Measurements from ENCODE around the gene DICER1. TPM values are rescaled to one million over a fixed set of nuclear protein-coding genes. Genes with fewer than 3 reads are reported as not detected.

Gene DICER1
- total RNA-seq, 1 experiment from 2014 or later: 32.7 TPM

- intact Hi-C loops (cut with micrococcal nuclease; ENCODE audit: unreplicated experiment): no loop called here
- no peaks in the 10 kb centered on the region for H3K9me3 ChIP-seq (ENCODE audit: control insufficient read depth, insufficient read depth, low read depth, low read length)
- no peak overlapping the region for H3K27ac ChIP-seq (ENCODE audit: low read length)
- ChIA-PET POLR2A (no interaction called here), CTCF (no interaction called here)
- in situ Hi-C loops (cut with HindIII; ENCODE audit: low pct_unique_long_range_greater_than_20kb, low sequenced_read_pairs): no loop called here
- H3K36me3 ChIP-seq (ENCODE audit: control insufficient read depth, insufficient read depth, low read length): no peaks in the 10 kb centered on the region; the same call in 1 of the 2 replicates
- H3K27me3 ChIP-seq (ENCODE audit: control insufficient read depth, insufficient read depth, low read length): no peaks in the 10 kb centered on the region
- H3K4me3 ChIP-seq (ENCODE audit: low read depth in 2 of 2, low read length in 2 of 2): no peak overlapping the region
- DNase-seq (ENCODE audit: low read depth, low spot score) (no peak), ATAC-seq (no peak)
- H3K4me1 ChIP-seq (ENCODE audit: control insufficient read depth, insufficient read depth, low read length): no peaks in the 10 kb centered on the region
- BruUV-seq (replicated peaks): no TSS peak
- TF ChIP-seq, protein P1, sequence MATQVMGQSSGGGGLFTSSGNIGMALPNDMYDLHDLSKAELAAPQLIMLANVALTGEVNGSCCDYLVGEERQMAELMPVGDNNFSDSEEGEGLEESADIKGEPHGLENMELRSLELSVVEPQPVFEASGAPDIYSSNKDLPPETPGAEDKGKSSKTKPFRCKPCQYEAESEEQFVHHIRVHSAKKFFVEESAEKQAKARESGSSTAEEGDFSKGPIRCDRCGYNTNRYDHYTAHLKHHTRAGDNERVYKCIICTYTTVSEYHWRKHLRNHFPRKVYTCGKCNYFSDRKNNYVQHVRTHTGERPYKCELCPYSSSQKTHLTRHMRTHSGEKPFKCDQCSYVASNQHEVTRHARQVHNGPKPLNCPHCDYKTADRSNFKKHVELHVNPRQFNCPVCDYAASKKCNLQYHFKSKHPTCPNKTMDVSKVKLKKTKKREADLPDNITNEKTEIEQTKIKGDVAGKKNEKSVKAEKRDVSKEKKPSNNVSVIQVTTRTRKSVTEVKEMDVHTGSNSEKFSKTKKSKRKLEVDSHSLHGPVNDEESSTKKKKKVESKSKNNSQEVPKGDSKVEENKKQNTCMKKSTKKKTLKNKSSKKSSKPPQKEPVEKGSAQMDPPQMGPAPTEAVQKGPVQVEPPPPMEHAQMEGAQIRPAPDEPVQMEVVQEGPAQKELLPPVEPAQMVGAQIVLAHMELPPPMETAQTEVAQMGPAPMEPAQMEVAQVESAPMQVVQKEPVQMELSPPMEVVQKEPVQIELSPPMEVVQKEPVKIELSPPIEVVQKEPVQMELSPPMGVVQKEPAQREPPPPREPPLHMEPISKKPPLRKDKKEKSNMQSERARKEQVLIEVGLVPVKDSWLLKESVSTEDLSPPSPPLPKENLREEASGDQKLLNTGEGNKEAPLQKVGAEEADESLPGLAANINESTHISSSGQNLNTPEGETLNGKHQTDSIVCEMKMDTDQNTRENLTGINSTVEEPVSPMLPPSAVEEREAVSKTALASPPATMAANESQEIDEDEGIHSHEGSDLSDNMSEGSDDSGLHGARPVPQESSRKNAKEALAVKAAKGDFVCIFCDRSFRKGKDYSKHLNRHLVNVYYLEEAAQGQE (IDR thresholded peaks at IDR 0.05; ENCODE audit: insufficient read depth in 1 of 2, low read depth in 2 of 2, low read length in 1 of 2): no peak
- TF ChIP-seq SIN3A (IDR thresholded peaks at IDR 0.05; ENCODE audit: borderline replicate concordance, insufficient read depth, low read depth, low read length) (no peak), TCF7L2 (IDR thresholded peaks at IDR 0.05; ENCODE audit: low read depth, low read length) (no peak), POLR2AphosphoS5 (IDR thresholded peaks at IDR 0.05; ENCODE audit: low read depth, low read length) (no peak)
- TF ChIP-seq, protein P2, sequence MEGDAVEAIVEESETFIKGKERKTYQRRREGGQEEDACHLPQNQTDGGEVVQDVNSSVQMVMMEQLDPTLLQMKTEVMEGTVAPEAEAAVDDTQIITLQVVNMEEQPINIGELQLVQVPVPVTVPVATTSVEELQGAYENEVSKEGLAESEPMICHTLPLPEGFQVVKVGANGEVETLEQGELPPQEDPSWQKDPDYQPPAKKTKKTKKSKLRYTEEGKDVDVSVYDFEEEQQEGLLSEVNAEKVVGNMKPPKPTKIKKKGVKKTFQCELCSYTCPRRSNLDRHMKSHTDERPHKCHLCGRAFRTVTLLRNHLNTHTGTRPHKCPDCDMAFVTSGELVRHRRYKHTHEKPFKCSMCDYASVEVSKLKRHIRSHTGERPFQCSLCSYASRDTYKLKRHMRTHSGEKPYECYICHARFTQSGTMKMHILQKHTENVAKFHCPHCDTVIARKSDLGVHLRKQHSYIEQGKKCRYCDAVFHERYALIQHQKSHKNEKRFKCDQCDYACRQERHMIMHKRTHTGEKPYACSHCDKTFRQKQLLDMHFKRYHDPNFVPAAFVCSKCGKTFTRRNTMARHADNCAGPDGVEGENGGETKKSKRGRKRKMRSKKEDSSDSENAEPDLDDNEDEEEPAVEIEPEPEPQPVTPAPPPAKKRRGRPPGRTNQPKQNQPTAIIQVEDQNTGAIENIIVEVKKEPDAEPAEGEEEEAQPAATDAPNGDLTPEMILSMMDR (IDR thresholded peaks at IDR 0.05): no peak
These were observed 35.0 kb upstream of the DICER1 start for GRCh38 chr14:95192311-95192710.

GRCh38 chr14:95191445-95192199 is 34.3 kb upstream of the DICER1 start:
- ATAC-seq (no peak), DNase-seq (ENCODE audit: low read depth, low spot score) (no peak)
- Histone ChIP-seq H3K9me3 (ENCODE audit: control insufficient read depth, insufficient read depth, low read depth, low read length) (no peaks in the 10 kb centered on the region), H3K4me3 (ENCODE audit: low read depth in 2 of 2, low read length in 2 of 2) (no peak overlapping the region), H3K4me1 (ENCODE audit: control insufficient read depth, insufficient read depth, low read length) (no peaks in the 10 kb centered on the region), H3K27ac (ENCODE audit: low read length) (no peak overlapping the region), H3K36me3 (ENCODE audit: control insufficient read depth, insufficient read depth, low read length) (no peaks in the 10 kb centered on the region; the same call in 1 of the 2 replicates), H3K27me3 (ENCODE audit: control insufficient read depth, insufficient read depth, low read length) (no peaks in the 10 kb centered on the region)
- in situ Hi-C loops (cut with HindIII; ENCODE audit: low pct_unique_long_range_greater_than_20kb, low sequenced_read_pairs) (no loop called here), intact Hi-C loops (cut with micrococcal nuclease; ENCODE audit: unreplicated experiment) (no loop called here)
- ChIA-PET POLR2A (interaction anchor here (0.6 kb wide), 1 partner anchor 520 kb away, joined by 3 read pairs; no protein-coding TSS in a partner anchor), CTCF (no interaction called here)
- TF ChIP-seq, protein P1 (IDR thresholded peaks at IDR 0.05; ENCODE audit: insufficient read depth in 1 of 2, low read depth in 2 of 2, low read length in 1 of 2): no peak
- TF ChIP-seq, protein P2 (IDR thresholded peaks at IDR 0.05): no peak
- TF ChIP-seq POLR2AphosphoS5 (IDR thresholded peaks at IDR 0.05; ENCODE audit: low read depth, low read length) (no peak), SIN3A (IDR thresholded peaks at IDR 0.05; ENCODE audit: borderline replicate concordance, insufficient read depth, low read depth, low read length) (no peak), TCF7L2 (IDR thresholded peaks at IDR 0.05; ENCODE audit: low read depth, low read length) (no peak)
- no TSS peak for BruUV-seq (replicated peaks)
